NCI-H1694 treated with DMSO at 0.1 percent for 48 hours (cell line): ENCODE results near the gene ITGA3.
A peak's percentile ranks its signal among the peaks of the same experiment; 100 is the strongest.

Experiments
- DNase-seq: peaks from one replicate; lab custom pipeline; 2025; lab: John Stamatoyannopoulos, UW

The ITGA3 gene

DNA sequence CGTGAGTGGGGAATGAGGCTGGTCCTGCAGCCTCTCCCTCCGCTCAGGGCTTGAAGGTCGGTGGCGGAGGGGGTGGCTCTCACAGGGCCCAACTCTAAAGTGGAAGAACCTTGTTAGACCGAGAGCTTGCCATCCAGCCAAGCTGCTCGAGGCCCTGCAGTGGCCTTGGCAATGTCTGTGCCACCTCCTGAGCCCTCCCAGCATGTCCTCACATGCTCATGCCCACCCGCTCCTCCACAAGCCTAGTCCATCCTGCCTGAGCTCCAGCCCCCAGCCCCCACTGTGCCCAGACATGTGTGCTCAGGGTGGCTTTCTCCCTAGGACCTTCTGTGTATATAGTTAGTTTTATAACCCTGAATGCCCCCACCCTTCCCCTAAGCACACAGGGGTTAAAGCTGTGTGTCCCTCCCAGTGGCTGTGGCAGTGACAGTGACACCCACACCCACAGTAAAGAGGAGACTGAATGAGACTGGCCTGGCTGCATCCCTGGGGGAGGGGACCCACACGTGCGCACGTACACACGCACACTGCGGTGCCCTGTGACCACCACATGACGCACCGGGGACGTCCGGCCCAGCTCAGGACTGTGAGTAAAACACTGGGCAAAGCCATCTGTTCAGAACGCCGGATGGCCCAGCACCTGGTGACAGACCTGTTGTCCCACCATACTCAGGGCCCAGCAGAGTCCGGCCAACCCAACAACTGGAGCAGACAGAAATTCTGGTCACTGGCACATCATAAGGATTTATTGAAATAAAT lies 54.9 kb downstream of the ITGA3 start:
- DNase-seq: no peak

DNA sequence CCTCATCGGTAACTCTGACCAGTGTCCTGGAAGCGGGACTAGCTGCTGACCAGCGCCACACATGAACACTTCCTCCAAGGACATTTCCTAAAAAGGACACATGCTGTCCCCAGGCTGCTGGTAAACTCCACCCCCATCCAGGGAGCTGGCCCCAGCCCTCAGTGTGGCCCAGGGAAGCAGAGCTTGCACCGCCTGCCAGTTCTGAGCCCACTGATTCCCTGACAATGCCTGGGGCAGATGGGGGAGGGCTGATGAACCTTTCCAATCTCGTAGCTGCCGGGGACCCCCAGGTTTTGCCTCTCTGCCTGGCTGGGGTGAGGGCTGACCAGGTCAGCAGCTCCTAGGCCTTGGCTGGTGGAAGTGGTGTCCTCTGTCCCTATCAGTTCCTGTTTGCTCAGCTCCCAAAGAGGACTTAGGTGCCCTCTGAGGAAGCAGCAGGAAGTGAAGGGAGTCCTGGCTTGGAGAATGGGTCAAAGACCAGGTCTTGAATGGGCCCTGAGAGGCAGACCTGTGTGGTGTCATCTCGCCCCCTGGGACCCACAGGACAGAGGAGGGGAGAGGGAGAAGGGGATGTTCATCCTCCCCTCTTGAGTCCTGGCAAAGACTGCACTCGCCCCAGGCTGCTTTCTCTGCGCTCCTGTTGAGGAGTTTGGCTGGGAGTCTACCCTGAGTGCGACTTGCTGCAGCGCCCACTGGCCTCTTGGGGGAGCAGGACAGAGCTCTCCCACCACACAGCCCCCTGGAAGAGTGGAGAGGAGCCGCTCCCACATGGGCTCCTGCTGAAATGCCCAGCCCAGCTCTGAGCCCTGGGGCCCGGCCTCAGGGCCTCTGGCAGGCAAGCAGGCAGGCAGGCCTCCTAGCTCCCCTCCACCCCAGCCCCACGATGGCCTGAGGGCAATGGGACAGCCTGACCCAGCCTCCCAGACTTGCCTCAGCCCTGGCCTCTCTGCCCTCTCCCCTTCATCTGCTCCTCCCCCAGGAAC lies 56.1 kb downstream of the ITGA3 start:
- peak; percentile 80 for DNase-seq

DNA sequence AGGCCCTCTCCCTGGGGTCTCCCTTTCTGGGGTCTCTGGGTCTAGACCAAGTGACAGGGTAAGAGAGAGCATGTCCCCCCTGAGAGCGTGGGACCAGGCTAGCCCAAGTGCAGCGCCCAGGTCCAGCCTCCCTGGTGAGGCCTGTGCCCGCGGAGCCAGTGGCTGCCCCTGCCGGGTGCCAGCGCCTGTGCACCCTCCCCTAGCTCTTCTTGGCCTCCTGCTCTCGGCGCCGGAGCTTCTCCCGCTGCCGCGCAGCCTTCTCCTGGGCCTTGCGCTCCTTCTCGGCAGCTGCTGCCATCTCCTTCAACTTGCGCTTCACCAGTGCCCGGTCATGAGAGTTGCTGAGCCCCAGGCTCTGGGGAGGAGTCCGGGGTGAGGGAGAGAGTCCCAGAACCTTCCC lies 56.8 kb downstream of the ITGA3 start:
- DNase-seq: no peak

DNA sequence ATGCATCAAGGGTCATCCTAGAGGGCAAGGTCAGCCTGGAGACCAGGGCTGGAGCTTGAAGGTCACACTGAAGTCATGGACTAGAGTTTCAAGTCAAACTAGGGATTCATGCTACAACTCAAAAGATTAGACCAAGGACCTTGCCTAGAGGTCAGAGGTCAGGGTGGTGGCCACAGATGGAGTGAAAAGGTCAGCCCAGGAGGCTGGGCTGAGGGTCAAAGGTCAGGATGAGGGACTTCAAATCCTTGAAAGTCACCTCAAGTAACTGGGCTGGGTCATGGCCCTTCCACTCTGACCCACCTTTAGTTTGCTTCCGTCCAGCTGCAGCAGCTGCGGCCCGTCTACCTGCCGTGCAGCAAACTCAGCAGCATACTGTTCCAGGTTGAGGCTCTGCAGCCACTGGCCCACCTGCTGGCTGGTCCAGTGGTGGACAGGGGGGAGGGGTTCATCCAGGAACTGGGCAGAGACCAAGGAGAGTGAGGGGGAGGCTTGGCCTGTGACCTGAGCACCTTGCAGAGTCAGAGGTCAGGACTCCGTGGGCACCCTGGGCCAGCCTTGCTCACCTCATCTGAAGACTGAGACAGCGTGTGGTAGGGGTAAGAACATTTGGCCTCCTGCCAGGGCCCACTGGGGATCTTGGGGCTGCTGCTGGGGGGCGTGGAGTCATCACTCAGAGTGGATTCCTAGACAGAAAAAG lies 57.9 kb downstream of the ITGA3 start:
- no peak for DNase-seq

DNA sequence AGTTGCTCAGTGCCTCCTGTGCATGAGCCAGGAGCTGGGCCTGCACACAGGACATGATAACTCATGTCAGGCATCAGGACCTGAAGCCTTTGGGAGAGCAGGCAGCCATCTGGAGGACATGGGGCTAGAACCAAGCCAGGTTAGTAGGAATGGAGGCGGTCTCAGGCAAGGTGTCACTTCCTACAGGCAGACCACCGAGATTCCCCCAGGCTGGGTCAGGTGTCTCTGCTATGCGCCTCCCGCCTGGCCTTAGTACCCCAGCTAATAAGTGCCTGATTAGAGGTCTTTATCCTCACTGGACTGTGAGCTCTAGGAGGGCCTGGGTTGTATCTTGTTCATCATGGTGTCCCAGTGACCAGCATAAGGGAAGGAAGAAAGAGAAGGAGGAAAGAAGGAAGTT lies 58.5 kb downstream of the ITGA3 start:
- DNase-seq: no peak

DNA sequence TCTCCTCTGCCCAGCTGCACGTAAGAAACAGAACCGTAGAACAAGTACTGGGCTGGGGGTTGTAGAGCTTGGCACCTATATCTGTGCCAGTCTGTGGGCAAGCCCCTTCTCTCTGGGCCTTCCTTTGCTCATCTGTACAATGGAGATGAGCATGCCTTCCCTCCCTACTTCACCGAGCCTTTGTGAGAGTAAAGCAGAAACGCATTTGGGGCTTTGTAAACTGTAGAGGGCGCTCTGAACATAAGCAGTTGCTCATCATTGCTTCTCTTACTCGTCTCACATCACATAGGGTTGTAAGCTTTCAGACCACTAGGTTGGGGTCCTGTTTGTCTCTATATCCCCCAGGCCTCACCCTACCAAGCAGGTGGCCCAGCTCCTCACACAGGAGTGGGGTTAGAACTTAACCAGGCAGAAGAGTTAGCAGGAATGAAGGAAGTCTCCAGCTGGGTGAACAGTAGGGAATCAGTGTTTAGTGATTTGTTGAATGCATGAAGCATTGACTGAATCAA lies 59.0 kb downstream of the ITGA3 start:
- DNase-seq: peak; percentile 94

DNA sequence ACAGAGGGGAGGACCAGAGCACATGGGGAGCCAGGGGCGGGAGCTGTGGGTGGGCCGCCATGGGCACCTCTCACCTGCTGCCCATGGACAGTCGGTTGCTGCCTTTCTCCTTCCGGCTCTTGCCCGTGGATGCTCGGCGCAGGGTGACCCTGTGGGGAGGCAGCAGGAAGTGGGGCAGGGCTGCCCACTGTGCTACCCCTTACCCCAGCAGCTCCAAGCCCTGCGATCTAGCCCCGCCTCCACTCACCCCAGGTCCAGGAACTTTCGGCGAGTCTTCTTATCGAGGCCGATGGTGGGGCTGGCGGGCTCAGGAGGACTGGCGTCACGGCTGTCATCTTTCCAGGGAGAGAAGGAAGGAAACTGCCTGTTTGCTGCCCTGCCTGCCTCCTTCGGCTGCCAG lies 59.8 kb downstream of the ITGA3 start:
- no peak for DNase-seq

DNA sequence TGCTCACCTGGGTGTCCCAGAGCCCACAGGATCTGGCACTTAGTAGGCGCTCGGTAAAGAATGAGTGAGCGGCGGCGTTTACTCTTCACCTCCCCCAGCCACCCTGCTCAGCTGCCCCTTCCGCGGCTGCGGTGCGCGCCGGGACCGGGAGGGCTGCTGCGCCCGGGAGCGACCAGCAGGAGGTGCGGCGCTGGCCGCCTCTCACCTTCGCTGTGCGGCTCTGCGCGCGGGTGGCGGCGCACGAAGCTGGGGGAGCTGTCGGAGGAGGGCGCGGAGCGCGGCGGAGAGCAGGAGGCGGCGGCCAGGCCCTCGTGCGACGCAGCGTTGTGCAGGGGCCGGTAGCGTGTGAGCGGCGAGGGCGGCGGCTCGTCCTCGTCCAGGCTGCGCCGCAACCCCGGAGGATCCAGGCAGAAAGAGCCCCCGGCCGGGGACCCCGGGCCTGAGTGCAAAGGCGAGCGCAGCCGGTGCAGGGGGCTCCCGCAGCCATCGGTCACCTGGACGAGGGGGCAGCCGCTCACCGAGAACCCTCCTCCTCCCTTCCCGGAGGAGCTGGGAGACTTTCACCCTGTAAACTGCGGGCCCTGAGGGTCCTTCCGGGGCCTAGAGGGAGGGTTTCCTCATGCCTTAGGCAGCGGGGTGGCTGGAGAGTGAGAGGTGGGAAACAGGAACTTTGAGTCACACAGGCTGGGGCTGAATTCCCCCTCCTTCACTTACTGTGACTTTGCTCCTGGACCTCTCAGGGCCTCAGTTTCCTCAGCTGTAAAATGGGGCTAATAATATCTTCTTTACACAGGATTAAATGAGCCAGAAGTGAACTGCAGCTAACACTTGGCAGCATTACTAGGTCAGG lies 61.5 kb downstream of the ITGA3 start:
- no peak for DNase-seq

DNA sequence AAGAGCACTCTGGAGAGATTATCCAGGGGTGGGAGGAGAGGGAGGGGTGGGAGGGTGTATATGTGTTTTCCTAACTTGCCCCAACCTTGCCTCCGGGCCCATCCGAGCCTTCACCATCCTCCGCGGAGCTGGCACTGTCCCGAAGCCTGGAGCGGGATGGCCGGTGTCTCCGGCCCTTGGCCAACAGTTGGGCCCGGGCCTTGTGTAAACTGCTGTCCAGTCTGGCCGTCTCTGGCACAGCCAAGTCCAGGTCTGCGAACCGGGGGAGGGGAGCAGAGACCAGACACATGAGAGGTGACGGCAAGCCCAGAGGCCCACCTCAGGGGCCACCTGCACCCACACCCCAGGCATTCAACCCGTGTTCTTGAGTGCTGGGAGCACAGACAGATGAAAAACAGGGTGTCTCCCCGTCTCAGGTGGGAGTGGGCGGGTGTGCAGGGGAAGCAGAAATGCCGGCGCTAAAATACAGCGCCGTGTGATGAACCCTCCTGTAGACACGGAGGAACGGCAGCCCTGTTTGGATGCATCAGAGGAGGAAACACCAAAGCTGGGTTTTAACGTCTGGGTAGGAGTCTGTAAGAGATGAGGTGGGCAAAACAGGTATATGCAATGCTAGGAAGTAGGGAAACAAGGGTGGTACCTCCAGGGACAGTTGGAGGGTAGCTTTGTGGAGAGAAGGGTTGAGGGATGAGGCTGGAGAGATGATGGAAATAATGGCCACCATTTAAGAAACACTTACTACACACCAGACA lies 62.3 kb downstream of the ITGA3 start:
- DNase-seq: no peak

DNA sequence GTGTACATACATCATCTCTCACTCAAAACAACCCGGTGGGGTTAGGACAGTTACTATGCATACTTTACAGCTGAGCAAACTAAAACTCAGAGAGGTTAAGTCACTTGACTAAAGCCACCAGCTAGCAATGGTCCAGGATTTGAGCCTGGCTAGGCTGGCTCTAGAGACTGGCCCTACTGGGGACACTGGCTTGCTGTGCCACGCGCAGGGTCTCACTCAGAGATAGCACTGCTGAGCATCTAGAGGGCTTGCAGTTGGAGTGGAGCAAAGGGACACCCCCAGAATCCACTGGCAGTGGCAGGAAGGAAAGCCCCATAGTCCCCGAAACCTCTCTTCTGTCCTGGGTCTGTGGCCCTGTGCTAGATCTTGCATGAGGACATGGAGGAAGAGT lies 62.9 kb downstream of the ITGA3 start:
- no peak for DNase-seq

DNA sequence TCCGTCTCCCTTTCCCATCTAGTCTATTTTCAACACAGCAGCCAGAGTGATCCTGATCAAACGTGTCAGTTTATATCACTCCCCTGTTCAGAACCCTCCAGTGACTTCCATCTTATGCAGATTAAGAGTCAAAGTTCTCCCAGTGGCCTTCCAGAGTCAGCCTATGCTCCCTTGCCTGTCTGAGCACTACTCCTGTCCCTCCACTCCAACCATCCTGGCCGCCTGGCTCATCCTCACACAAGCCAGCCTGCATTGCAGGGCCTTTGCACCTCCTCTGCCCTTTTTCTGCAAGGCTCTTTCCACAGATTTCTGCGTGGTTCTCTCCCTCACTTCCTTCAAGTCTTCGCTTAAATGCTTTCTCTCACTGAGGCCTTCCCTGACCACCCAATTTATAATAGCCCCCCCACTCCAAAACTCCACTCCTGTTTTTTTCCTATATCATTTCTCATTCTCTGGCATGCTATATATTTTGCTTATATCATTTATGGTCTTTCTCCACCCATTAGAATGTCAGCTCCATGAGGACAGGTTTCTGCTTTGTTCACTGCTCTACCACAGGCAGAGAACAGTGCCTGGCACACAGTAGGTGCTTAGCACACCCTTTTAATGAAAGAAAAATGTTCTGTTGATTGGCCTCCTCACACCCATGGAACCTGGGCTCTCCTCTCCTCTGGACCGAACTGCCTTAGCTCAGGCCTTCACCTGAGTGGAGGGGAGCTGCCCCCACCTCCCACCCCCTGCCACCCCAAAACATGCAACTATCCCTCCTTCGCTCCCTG lies 64.8 kb downstream of the ITGA3 start:
- no peak for DNase-seq

DNA sequence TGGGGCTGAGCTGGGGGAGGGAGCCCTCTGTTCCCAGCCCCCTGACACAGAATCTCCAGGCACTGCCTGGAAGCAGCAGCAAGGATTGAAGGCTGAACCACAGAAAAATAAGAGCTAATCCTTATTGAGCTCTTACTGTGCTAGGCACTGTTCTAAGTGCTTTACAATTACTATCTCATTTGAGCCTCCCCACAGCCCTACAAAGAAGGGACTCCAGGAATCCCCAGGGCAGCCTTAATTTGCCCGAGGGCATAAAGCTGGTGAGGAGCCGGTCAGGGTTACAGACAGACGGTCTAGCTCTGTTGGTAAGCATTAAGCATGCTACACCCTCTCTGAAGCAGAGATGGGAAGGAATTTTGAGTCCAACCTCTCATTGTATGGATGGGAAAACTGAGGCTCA lies 67.0 kb downstream of the ITGA3 start:
- DNase-seq: no peak

DNA sequence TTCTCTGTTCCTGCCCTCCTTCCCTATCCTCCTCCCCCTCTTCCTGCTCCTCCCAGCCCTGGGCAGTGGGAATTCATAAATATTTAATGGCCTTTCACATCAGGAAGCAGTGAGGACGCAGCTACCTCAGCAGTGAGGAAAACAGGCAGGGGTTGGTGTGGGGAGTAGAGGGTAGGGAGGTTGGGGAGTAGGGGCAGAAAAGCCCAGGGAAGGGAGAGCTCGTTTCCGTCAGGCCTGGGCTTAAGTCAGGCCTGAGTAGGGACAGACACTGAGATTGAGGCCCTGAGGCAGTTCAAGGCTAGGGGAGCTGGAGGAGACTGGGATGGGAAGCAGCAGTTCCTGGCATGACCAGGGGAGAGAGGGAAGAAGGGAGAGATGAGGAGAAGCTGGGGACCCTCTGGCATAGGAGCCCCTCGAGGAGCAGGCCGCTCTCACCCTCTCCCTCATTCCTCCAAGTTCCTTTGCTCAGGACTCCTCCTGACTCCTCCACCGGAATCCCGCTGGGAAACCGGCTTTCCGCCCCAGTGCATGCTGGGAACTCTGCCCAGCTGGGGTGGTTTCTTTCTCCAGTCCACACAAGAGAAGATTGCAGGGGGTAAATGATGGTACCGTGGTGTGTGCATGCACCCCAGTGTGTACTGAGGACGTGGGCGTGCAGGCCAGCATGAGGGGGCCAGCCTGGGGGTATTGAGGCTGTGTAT lies 67.9 kb downstream of the ITGA3 start:
- no peak for DNase-seq

DNA sequence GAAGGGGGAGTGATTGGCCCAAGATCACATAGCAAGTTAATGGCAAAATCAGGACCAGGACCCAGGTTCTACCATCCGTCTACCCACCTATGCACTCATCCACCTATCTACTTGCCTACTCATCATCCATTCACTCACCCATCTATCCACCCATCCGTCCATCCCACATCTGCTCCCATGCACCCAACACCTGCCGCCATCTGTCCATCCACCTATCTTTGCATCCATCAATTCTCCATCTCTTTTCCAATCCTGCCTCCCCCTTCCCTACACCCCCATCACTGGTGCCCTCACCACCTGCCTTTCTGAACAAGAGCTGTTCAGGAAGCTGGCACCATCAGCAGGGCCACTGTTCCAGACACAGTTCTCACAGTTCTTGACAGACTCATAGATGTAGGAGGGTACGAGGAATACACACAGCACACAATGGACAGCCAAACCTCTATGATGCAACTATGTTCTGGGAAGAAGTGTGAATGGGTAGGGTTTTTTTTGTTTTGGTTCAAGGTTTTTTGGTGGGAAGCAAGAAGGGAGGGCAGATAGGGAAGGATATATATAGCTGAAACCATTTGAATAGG lies 69.6 kb downstream of the ITGA3 start:
- no peak for DNase-seq

DNA sequence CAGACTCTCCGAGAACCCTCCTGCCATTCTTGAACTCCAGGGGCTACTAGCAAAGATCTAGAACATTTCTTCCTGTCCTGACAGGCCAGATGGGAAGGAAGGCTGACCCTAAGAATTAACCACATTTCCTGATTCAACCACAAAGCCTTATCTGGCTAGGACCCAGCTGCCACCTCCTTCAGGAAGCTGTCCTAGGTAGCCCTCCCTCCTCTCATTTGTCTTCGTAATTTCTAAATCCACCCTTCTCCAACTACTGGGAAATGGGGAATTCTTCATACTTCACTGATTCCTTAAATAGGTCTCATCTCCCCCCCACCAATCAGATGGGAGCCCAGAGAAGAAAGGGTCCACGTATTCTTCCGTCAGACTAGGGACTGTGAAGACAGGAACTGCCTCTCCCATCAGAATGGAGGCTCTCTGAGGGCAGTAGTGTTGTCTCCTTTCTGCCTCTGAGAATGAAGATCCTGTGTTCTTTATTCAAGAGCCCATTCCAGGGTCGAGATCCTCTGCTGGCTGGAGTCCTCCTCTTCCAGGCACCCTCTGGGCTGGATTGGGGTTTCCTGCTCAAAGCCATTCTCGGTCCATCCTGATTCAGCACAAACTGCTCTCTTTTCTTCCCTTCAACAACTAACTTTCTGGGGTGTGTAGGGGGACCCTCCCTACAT lies 71.9 kb downstream of the ITGA3 start:
- DNase-seq: no peak

DNA sequence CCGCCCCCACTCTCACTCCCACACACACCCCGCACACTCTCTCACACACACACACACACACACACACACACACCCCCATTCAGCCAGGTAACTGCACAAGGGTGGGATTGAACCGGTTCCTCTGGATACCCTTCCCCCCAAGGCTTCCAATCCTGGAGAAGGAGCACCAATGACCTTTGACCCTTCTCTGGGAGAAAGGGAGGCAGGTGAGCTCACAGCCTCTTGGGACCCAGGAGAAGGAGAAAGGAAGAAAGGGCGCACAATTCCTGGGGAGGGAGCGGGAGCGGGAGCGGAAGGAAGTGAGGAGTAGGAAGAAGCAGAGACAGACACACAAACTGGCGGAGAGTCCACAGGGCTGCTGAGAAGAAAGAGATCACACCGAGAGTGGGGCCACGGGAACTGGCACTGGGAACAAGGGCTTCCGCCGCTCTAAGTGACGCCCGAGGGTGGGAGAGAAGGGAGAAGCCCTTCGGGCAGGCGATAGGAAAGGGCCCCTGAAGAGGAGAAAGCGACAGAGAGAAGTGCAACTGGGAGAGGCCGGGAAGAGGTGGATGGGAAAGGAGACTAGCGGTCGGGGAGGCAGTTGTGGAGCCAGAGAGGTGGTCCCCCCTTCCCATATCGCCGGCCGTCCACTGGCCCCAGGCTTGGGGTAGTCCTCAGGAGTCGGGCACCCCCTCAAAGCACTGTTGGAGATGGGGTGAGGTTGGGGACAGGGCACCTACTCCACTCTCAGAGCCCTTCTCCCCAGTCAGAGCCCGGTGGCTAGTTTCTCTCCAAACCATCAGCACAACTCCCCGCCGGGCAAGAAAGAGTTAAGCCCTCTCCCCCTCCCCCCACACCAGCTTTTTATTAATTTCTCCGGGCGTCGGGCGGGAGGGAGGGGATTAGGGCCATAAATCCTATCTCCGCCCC lies 72.8 kb downstream of the ITGA3 start:
- DNase-seq: no peak

DNA sequence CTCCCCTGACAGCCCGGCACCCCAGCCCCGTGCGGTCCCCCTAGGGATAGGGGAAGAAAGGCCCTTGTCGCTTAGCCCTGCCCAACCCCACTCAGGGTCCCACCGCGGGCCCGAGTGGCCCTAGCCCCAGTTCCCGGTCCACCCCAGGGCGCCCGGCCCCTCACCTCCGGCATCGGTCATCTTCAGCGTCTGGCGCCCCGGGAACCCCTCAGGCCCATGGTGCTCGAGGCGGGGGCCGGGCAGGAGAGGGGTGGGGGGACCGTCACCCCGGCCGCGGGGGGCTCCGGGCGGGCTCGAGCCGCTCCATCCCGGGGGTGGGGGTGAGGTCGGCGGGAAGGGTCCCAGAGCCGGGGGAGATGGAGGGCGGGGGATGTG lies 73.4 kb downstream of the ITGA3 start:
- no peak for DNase-seq
